Measurements from ENCODE around the gene LCT. TPM values are rescaled to one million over a fixed set of nuclear protein-coding genes. Genes with fewer than 3 reads are reported as not detected.

The LCT gene
- total RNA-seq, 1 donor from 2014 or later = 2.8 TPM

GRCh38 chr2:135773319-135773718, 63.7 kb downstream of the LCT start:
- H3K9me3 Mint-ChIP-seq = no peaks in the 10 kb centered on the region
- no peaks in the 10 kb centered on the region for H3K27me3 Mint-ChIP-seq
- no peak for DNase-seq (ENCODE audit: extremely low spot score, unreplicated experiment)
- H3K36me3 Mint-ChIP-seq = peaks cover 49% of the 10 kb centered on the region
- no peak overlapping the region for H3K27ac Mint-ChIP-seq
- no peaks in the 10 kb centered on the region for H3K4me1 Mint-ChIP-seq (ENCODE audit: unreplicated experiment)
- H3K4me3 Mint-ChIP-seq = no peak overlapping the region
- TF ChIP-seq CTCF (conservative IDR thresholded peaks at IDR 0.05) = no peak

- Mint-ChIP-seq H3K4me1 (ENCODE audit: unreplicated experiment) (no peaks in the 10 kb centered on the region), H3K36me3 (peaks cover 43% of the 10 kb centered on the region), H3K27me3 (no peaks in the 10 kb centered on the region), H3K4me3 (no peak overlapping the region), H3K9me3 (no peaks in the 10 kb centered on the region), H3K27ac (no peak overlapping the region)
- DNase-seq (ENCODE audit: extremely low spot score, unreplicated experiment) = no peak
- no peak for TF ChIP-seq CTCF (conservative IDR thresholded peaks at IDR 0.05)
Measured at GRCh38 chr2:135768863-135769262, 68.1 kb downstream of the LCT start.

GRCh38 chr2:135762530-135762929, 74.5 kb downstream of the LCT start:
- Mint-ChIP-seq H3K4me1 (ENCODE audit: unreplicated experiment) (no peaks in the 10 kb centered on the region), H3K27ac (no peak overlapping the region), H3K9me3 (no peaks in the 10 kb centered on the region), H3K36me3 (peaks cover 40% of the 10 kb centered on the region), H3K4me3 (no peak overlapping the region), H3K27me3 (no peaks in the 10 kb centered on the region)
- DNase-seq (ENCODE audit: extremely low spot score, unreplicated experiment) = no peak
- no peak for TF ChIP-seq CTCF (conservative IDR thresholded peaks at IDR 0.05)

- Mint-ChIP-seq H3K9me3 (peaks cover under 1% of the 10 kb centered on the region), H3K4me1 (ENCODE audit: unreplicated experiment) (no peaks in the 10 kb centered on the region), H3K27me3 (no peaks in the 10 kb centered on the region), H3K36me3 (peaks cover 40% of the 10 kb centered on the region), H3K4me3 (no peak overlapping the region), H3K27ac (no peak overlapping the region)
- no peak for DNase-seq (ENCODE audit: extremely low spot score, unreplicated experiment)
- TF ChIP-seq CTCF (conservative IDR thresholded peaks at IDR 0.05) = no peak
Measured at GRCh38 chr2:135762022-135762421, 75.0 kb downstream of the LCT start.

- peaks cover 55% of the 10 kb centered on the region for H3K36me3 Mint-ChIP-seq
- no peak for TF ChIP-seq CTCF (conservative IDR thresholded peaks at IDR 0.05)
- no peak overlapping the region for H3K27ac Mint-ChIP-seq
- no peaks in the 10 kb centered on the region for H3K4me1 Mint-ChIP-seq (ENCODE audit: unreplicated experiment)
- no peak for DNase-seq (ENCODE audit: extremely low spot score, unreplicated experiment)
- H3K27me3 Mint-ChIP-seq = no peaks in the 10 kb centered on the region
- H3K4me3 Mint-ChIP-seq = no peak overlapping the region
- peaks cover 10% of the 10 kb centered on the region for H3K9me3 Mint-ChIP-seq
Measured at GRCh38 chr2:135756692-135757091, 80.3 kb downstream of the LCT start.

- no peaks in the 10 kb centered on the region for H3K27me3 Mint-ChIP-seq
- peaks cover 49% of the 10 kb centered on the region for H3K36me3 Mint-ChIP-seq
- H3K4me3 Mint-ChIP-seq = no peak overlapping the region
- TF ChIP-seq CTCF (conservative IDR thresholded peaks at IDR 0.05) = no peak
- no peak for DNase-seq (ENCODE audit: extremely low spot score, unreplicated experiment)
- H3K4me1 Mint-ChIP-seq (ENCODE audit: unreplicated experiment) = no peaks in the 10 kb centered on the region
- peaks cover 10% of the 10 kb centered on the region for H3K9me3 Mint-ChIP-seq
- no peak overlapping the region for H3K27ac Mint-ChIP-seq
Measured at GRCh38 chr2:135755573-135755972, 81.4 kb downstream of the LCT start.
